Common myeloid progenitor, CD34-positive (primary cell): ENCODE results near the gene GHRHR.
A peak's percentile ranks its signal among the peaks of the same experiment; 100 is the strongest.

Experiments
- CTCF ChIA-PET: fragments of 350-600 bp; sonication (Branson Sonifier 250); formaldehyde crosslinking; loops from one replicate; lab custom pipeline; 2021; ENCODE audit warnings: antibody characterized with exemption; lab: Charles Lee
- POLR2A ChIA-PET: fragments of 350-600 bp; sonication (Branson Sonifier 250); formaldehyde crosslinking; loops from one replicate; lab custom pipeline; 2021; ENCODE audit warnings: antibody characterized with exemption; lab: Charles Lee
- DNase-seq, 3 donors: peaks; one replicate each; pipeline versions ENCODE4 v3.0.0 to v3.0.0-alpha.2; 2013
- H3K27ac ChIP-seq, 2 experiments: 1 replicate in 1 of 2; 2 replicates in 1 of 2; pipeline ENCODE4 v1.7.0; 2013; ENCODE audit warnings: inconsistent platforms in 2 of 2, low read length in 2 of 2, mild to moderate bottlenecking in 2 of 2, low read depth in 1 of 2, moderate library complexity in 1 of 2; ENCODE audit not compliant: severe bottlenecking in 2 of 2, insufficient read depth in 1 of 2, poor library complexity in 1 of 2
- H3K27me3 ChIP-seq, 5 experiments: replicated peaks in 2 of 5; 1 replicate in 3 of 5; 2 replicates in 2 of 5; pipeline versions ENCODE4 v1.6.1 to v1.7.0; 2013; ENCODE audit warnings: low read length in 4 of 5, mild to moderate bottlenecking in 2 of 5, moderate library complexity in 2 of 5, inconsistent platforms in 1 of 5; ENCODE audit not compliant: insufficient read depth in 5 of 5, control insufficient read depth in 4 of 5
- H3K36me3 ChIP-seq, 4 experiments: 1 replicate in 2 of 4; 2 replicates in 2 of 4; pipeline versions ENCODE4 v1.6.1 to v1.7.0; 2013; ENCODE audit warnings: low read length in 3 of 4, control low read depth in 1 of 4, mild to moderate bottlenecking in 1 of 4; ENCODE audit not compliant: control insufficient read depth in 4 of 4, insufficient read depth in 4 of 4
- H3K4me1 ChIP-seq, 4 experiments: 1 replicate in 3 of 4; 2 replicates in 1 of 4; pipeline versions ENCODE4 v1.6.1 to v1.7.1; 2013; ENCODE audit warnings: low read length in 3 of 4, mild to moderate bottlenecking in 3 of 4, control low read depth in 1 of 4, inconsistent platforms in 1 of 4, moderate library complexity in 1 of 4; ENCODE audit not compliant: control insufficient read depth in 4 of 4, insufficient read depth in 4 of 4; ENCODE audit errors: control extremely low read depth in 1 of 4
- H3K4me3 ChIP-seq, 7 experiments: 1 replicate in 4 of 7; 2 replicates in 3 of 7; pipeline versions ENCODE4 v1.5.1 to v1.7.0; 2013; ENCODE audit warnings: mild to moderate bottlenecking in 7 of 7, low read length in 6 of 7, moderate library complexity in 6 of 7, inconsistent platforms in 2 of 7, low read depth in 2 of 7, control low read depth in 1 of 7; ENCODE audit not compliant: insufficient read depth in 4 of 7, control insufficient read depth in 1 of 7; ENCODE audit errors: extremely low read depth in 1 of 7
- H3K9me3 ChIP-seq, 5 experiments: 1 replicate in 4 of 5; 2 replicates in 1 of 5; pipeline versions ENCODE4 v1.6.1 to v1.7.1; 2013; ENCODE audit warnings: low read length in 4 of 5, mild to moderate bottlenecking in 2 of 5, inconsistent platforms in 1 of 5, low read depth in 1 of 5, moderate library complexity in 1 of 5; ENCODE audit not compliant: control insufficient read depth in 4 of 5, insufficient read depth in 2 of 5; ENCODE audit errors: control extremely low read depth in 1 of 5
- WGBS: methylation state at CpG from one replicate; pipeline ENCODE4 v1.1.5; 2013; ENCODE audit not compliant: insufficient coverage; 5-methylcytosine and 5-hydroxymethylcytosine counted together

The GHRHR gene

DNA sequence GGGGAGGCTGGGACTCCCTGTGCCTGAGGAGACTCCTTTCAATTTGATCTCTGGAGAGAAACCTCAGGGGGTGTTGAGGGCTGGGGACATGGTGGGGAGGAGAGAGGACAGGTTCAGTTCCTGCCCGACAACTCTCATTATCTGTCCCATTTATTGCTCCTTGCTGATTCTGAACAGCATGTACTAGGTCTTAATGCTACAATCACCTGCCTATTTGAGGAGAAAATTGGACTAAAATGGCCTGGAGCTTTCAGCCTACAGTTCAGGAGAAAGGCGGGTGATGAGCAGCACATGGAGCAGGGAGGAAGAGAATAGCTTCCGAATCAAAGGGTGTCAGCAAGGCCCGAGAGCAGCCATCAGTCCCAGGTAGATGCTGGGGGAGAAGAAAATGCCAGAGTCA lies 58.4 kb downstream of the GHRHR start:
- WGBS = 94% methylated on average over 3 of the region's 4 CpGs

DNA sequence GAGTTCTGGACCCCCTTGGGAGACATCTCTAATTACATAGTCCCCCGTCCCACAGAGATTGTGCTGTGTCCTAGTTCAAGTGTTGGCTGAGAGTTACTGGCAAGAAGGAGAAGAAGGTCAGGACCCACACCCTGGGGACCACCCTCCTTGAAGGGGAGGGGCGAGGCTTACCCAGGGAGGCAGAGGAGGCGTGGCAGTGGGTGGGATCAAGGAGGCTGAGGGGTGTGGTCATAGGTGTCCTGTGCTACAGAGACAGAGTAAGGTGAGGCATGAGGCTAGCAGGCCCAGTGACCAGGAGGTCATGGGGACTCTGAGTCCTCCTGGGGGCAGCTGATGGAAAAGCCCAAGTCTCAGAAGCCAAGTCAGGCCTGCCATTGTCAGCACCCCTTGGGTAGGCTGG lies 59.0 kb downstream of the GHRHR start:
- DNase-seq = no peak
- 100% methylated on average over 2 of the region's 3 CpGs for whole genome bisulfite sequencing

More for the DNA sequence above, 58.4 kb downstream of the GHRHR start:
- H3K4me3 ChIP-seq = no peak overlapping the region
- CTCF ChIA-PET = no interaction called here
- no peak overlapping the region for H3K27ac ChIP-seq
- peaks cover 0 to 41% (median 4%) of the 10 kb centered on the region in 4 experiments for H3K4me1 ChIP-seq
- no peaks in the 10 kb centered on the region for H3K36me3 ChIP-seq
- H3K27me3 ChIP-seq = no peaks in the 10 kb centered on the region
- POLR2A ChIA-PET = no interaction called here
- peaks cover 0 to 3% (median 0%) of the 10 kb centered on the region in 5 experiments for H3K9me3 ChIP-seq
- DNase-seq = no peak

DNA sequence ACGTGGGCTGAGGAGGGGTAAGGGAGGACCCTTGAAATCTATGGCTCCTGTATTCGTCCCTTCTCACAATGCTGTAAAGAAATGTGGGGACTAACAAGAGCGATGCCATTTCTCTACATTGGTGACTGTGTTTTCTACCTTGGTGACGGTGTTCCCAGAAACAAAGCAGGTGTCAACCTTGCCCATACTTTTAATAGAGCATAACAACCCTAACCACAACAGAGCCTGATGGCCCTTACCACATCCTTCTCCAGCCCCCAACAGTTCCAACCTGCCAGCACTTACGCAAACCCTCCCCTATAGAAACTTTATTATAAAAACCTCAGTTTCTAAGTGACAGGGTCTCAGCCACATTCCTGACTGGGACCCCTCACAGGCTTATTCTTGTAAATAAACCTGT lies 60.1 kb downstream of the GHRHR start:
- Histone ChIP-seq H3K4me1 (peaks cover 0 to 42% (median 3%) of the 10 kb centered on the region in 4 experiments), H3K9me3 (peaks cover 0 to 3% (median 0%) of the 10 kb centered on the region in 5 experiments), H3K4me3 (no peak overlapping the region), H3K36me3 (no peaks in the 10 kb centered on the region), H3K27ac (no peak overlapping the region), H3K27me3 (no peaks in the 10 kb centered on the region)
- POLR2A ChIA-PET = no interaction called here
- CTCF ChIA-PET = interaction anchor here (1.4 kb wide), 1 partner anchor 110 kb away, joined by 3 read pairs; no protein-coding TSS in a partner anchor
- WGBS = 83% methylated on average over 4 of the region's 5 CpGs
- DNase-seq = peak in 2 of 3 donors; percentile 22 to 26

More for the DNA sequence above, 59.0 kb downstream of the GHRHR start:
- Histone ChIP-seq H3K36me3 (no peaks in the 10 kb centered on the region), H3K27ac (no peak overlapping the region), H3K4me1 (peaks cover 0 to 47% (median 4%) of the 10 kb centered on the region in 4 experiments), H3K9me3 (peaks cover 0 to 3% (median 0%) of the 10 kb centered on the region in 5 experiments), H3K4me3 (no peak overlapping the region), H3K27me3 (no peaks in the 10 kb centered on the region)
- ChIA-PET POLR2A (no interaction called here), CTCF (interaction anchor here (1.4 kb wide), 1 partner anchor 111 kb away, joined by 3 read pairs; no protein-coding TSS in a partner anchor)

DNA sequence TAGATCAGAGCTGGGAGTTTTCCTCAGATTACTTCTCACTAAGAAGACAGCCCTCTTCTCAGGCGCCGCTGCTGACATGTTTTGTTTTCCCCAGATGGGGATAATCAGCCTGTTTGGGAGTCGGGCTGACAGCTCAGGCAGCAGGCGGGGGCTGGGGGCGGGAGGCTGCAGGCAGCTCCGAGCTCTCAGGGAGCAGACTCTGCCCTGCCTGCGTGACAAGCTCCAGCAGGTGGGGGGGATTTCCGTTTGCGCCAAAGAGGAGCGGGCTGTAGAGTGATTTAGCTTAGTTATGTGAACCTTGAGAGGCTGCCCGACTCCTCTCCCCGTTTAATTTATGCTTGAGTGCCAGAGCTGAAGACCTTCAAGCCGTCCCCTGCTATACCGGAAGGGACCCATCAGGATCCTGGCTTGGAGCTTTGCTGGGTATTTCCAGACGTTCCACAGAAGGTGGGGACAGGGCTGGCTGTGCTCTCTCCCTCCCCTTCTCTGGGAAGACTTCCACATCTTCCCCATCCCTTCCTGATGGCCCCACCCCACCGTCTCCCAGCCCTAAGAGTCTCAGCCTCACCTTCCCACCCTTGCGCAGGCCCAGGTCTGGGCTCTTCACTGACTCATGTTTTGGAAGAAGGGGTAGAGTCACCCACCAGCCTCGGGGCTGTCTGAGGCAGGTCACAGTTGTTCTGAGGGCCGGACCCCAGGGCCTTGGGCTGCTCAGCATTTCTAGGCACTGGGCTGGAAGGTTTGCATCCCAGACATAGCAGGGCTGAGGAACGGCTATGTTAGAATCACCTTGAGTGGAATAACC lies 63.6 kb downstream of the GHRHR start:
- Histone ChIP-seq H3K9me3 (peaks cover 0 to 3% (median 0%) of the 10 kb centered on the region in 5 experiments), H3K36me3 (no peaks in the 10 kb centered on the region), H3K4me1 (peaks cover 0 to 24% (median 0%) of the 10 kb centered on the region in 4 experiments), H3K27ac (no peak overlapping the region), H3K27me3 (no peaks in the 10 kb centered on the region), H3K4me3 (peak overlapping the region in 2 of 7 experiments; percentile 4 to 19)
- CTCF ChIA-PET = interaction anchor here (1.4 kb wide), 1 partner anchor 44 kb away, joined by 3 read pairs; no protein-coding TSS in a partner anchor
- POLR2A ChIA-PET = no interaction called here
- peak in 2 of 3 donors; percentile 32 to 33 for DNase-seq
- 37% methylated on average over 18 of the region's 20 CpGs for WGBS

DNA sequence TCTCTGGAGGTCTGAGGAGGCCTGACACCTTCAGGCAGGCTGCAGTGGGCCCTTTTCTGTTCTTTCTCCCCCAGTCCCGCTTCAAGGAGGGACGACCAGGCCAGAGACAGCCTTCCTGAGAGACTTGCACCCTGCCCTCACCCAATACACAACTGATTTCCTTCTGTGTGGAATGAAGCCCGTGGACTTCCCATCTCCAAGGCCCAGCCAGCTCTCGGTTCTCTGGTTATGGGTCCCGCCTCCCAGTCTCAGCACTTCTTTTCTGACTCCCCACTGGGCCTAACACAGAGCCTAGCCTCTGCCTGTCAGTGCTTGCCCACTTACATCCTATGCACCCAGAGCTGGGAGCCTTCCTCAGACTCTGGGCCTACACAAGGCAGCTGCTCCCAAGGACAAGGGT lies 64.3 kb downstream of the GHRHR start:
- ChIA-PET POLR2A (no interaction called here), CTCF (interaction anchor here (1.4 kb wide), 1 partner anchor 45 kb away, joined by 3 read pairs; no protein-coding TSS in a partner anchor)
- H3K9me3 ChIP-seq = peaks cover 0 to 3% (median 0%) of the 10 kb centered on the region in 5 experiments
- H3K4me3 ChIP-seq = no peak overlapping the region
- no peaks in the 10 kb centered on the region for H3K27me3 ChIP-seq
- WGBS = 98% methylated on average over 5 of the region's 5 CpGs
- DNase-seq = no peak
- H3K4me1 ChIP-seq = peaks cover 0 to 24% (median 0%) of the 10 kb centered on the region in 4 experiments
- H3K27ac ChIP-seq = no peak overlapping the region
- H3K36me3 ChIP-seq = no peaks in the 10 kb centered on the region

DNA sequence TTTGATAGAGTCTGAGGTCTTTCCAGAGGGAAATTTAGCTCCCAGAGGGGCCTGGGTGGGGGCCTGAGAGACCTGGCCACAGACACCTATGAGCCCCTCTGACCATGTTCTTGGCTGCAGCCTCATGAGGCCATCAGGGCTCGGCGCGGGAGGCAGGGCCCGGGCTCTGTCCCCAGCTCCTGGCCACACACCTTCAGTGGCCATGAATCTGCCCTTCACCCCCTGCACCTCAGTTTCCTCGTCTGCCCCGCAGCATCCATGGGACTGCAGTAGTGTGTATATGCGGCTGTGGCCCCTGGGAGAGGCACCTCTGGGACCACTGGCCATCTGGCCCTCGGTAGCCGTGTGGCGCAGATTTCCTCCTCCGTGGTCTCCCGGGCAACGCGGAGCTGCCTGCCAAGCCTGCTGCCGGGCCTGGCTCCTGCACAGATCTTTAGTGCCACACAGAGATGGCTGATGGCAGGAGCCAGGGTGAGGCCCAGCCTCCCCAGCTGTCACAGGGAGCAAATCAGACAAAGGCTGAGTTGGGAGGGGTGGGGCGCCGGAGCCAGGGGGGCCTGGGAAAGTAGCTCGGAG lies 64.8 kb downstream of the GHRHR start:
- Histone ChIP-seq H3K4me1 (peaks cover 0 to 21% (median 0%) of the 10 kb centered on the region in 4 experiments), H3K4me3 (no peak overlapping the region), H3K36me3 (no peaks in the 10 kb centered on the region), H3K9me3 (peaks cover 0 to 3% (median 0%) of the 10 kb centered on the region in 5 experiments), H3K27me3 (no peaks in the 10 kb centered on the region), H3K27ac (no peak overlapping the region)
- no peak for DNase-seq
- CTCF ChIA-PET = interaction anchor here (1.2 kb wide), 1 partner anchor 10 kb away, joined by 3 read pairs; no protein-coding TSS in a partner anchor
- POLR2A ChIA-PET = no interaction called here
- 98% methylated on average over 15 of the region's 18 CpGs for WGBS
